A673 (cell line): ENCODE measurements around the gene KRTAP3-2. TPM values are rescaled to one million over a fixed set of nuclear protein-coding genes. Genes with fewer than 3 reads are reported as not detected.

Experiments
- BruUV-seq: library from RNA; stranded (reverse); fragments of 400-500 nt; replicated peaks from 2 replicates; lab custom pipeline; 2021; lab: Mats Ljungman, UMichigan
- CTCF ChIA-PET: fragments of 300-600 bp; sonication (Branson Sonifier 250); formaldehyde crosslinking; loops from one replicate; lab custom pipeline; 2022; ENCODE audit warnings: antibody characterized with exemption; lab: Charles Lee
- POLR2A ChIA-PET: fragments of 300-600 bp; sonication (Branson Sonifier 250); formaldehyde crosslinking; loops from one replicate; lab custom pipeline; 2022; ENCODE audit warnings: antibody characterized with exemption; ENCODE audit not compliant: low non-redundant PET; lab: Charles Lee
- DNase-seq: peaks from one replicate; pipeline ENCODE4 v3.0.0-alpha.2; 2015; ENCODE audit warnings: low spot score
- H3K27ac ChIP-seq: fragments of 200-600 bp; sonication (generic); 2 replicates; pipeline ENCODE4 v1.5.1; 2016; ENCODE audit warnings: mixed run types, low read depth, mild to moderate bottlenecking, mixed read lengths, antibody characterized with exemption, low read length; ENCODE audit not compliant: poor library complexity, severe bottlenecking
- H3K27me3 ChIP-seq: fragments of 200-600 bp; sonication (generic); replicated peaks from 2 replicates; pipeline ENCODE4 v1.6.1; 2017; ENCODE audit warnings: mixed run types, low read depth, mild to moderate bottlenecking, mixed read lengths, antibody characterized with exemption, low read length; ENCODE audit not compliant: insufficient read depth, poor library complexity
- H3K36me3 ChIP-seq: fragments of 200-600 bp; sonication (generic); 2 replicates; pipeline ENCODE4 v1.6.1; 2016; ENCODE audit warnings: mixed run types, mild to moderate bottlenecking, mixed read lengths, antibody characterized with exemption, low read length; ENCODE audit not compliant: insufficient read depth, poor library complexity, severe bottlenecking
- H3K4me1 ChIP-seq: fragments of 200-600 bp; sonication (generic); 2 replicates; pipeline ENCODE4 v1.6.1; 2017; ENCODE audit warnings: mixed run types, mild to moderate bottlenecking, mixed read lengths, antibody characterized with exemption, low read length; ENCODE audit not compliant: insufficient read depth, poor library complexity, severe bottlenecking
- H3K4me3 ChIP-seq: fragments of 200-600 bp; sonication (generic); 2 replicates; pipeline ENCODE4 v1.5.1; 2016; ENCODE audit warnings: low read depth, mixed run types, mild to moderate bottlenecking, mixed read lengths, low read length; ENCODE audit not compliant: poor library complexity, severe bottlenecking
- H3K9me3 ChIP-seq: fragments of 200-600 bp; sonication (generic); 2 replicates; pipeline ENCODE4 v1.6.1; 2016; ENCODE audit warnings: mixed run types, low read depth, mild to moderate bottlenecking, mixed read lengths, antibody characterized with exemption, low read length; ENCODE audit not compliant: poor library complexity, severe bottlenecking
- CTCF ChIP-seq: fragments of 300-800, 200-600 bp; sonication (generic); conservative IDR thresholded peaks from 2 replicates; pipeline ENCODE4 v1.5.1; 2017; ENCODE audit warnings: low read depth, mild to moderate bottlenecking, antibody characterized with exemption, low read length, moderate library complexity, mixed read lengths
- EZH2 ChIP-seq: fragments of 200-600 bp; sonication (generic); IDR thresholded peaks from 2 replicates; pipeline ENCODE4 v1.6.1; 2017; ENCODE audit warnings: borderline replicate concordance, low read depth, mild to moderate bottlenecking, mixed read lengths, antibody characterized with exemption, low read length; ENCODE audit not compliant: poor library complexity, severe bottlenecking
- intact Hi-C: fragments of 100-400 bp; cut with micrococcal nuclease; formaldehyde crosslinking; loops from one replicate; pipeline ENCODE4 v1.10.0; 2022; ENCODE audit not compliant: unreplicated experiment
- total RNA-seq: library from RNA; stranded (reverse); gene quantifications from 2 replicates; pipeline ENCODE4 v1.2.3, GENCODE V29; 2021

Gene KRTAP3-2
- total RNA-seq, 1 experiment from 2014 or later = not detected

GRCh38 chr17:41020336-41020735 lies 20.6 kb upstream of the KRTAP3-2 start:
- ChIA-PET CTCF (no interaction called here), POLR2A (no interaction called here)
- Histone ChIP-seq H3K36me3 (no peaks in the 10 kb centered on the region), H3K9me3 (no peaks in the 10 kb centered on the region), H3K27me3 (no peaks in the 10 kb centered on the region), H3K4me1 (no peaks in the 10 kb centered on the region), H3K4me3 (no peak overlapping the region), H3K27ac (no peak overlapping the region)
- BruUV-seq = no TSS peak
- no peak for TF ChIP-seq CTCF
- no peak for TF ChIP-seq EZH2
- no peak for DNase-seq
- intact Hi-C loops = no loop called here

- Histone ChIP-seq H3K9me3 (no peaks in the 10 kb centered on the region), H3K4me1 (no peaks in the 10 kb centered on the region), H3K27ac (no peak overlapping the region), H3K27me3 (no peaks in the 10 kb centered on the region), H3K4me3 (no peak overlapping the region), H3K36me3 (no peaks in the 10 kb centered on the region)
- DNase-seq = no peak
- CTCF ChIA-PET = no interaction called here
- intact Hi-C loops = no loop called here
- no TSS peak for BruUV-seq
- POLR2A ChIA-PET = interaction anchor here (0.5 kb wide), 1 partner anchor 15 kb away, joined by 3 read pairs; no protein-coding TSS in a partner anchor
- TF ChIP-seq CTCF (no peak), EZH2 (no peak)
Measured at GRCh38 chr17:41019415-41019814, 19.7 kb upstream of the KRTAP3-2 start.

- intact Hi-C loops = no loop called here
- DNase-seq = no peak
- no peaks in the 10 kb centered on the region for H3K9me3 ChIP-seq
- H3K4me1 ChIP-seq = no peaks in the 10 kb centered on the region
- no peaks in the 10 kb centered on the region for H3K27me3 ChIP-seq
- H3K27ac ChIP-seq = no peak overlapping the region
- TF ChIP-seq CTCF (no peak), EZH2 (no peak)
- BruUV-seq = no TSS peak
- ChIA-PET CTCF (no interaction called here), POLR2A (no interaction called here)
- no peak overlapping the region for H3K4me3 ChIP-seq
- H3K36me3 ChIP-seq = no peaks in the 10 kb centered on the region
Measured at GRCh38 chr17:41018541-41018940, 18.8 kb upstream of the KRTAP3-2 start.
